ENCODE measurements around the gene ZKSCAN4. TPM values are rescaled to one million over a fixed set of nuclear protein-coding genes. Genes with fewer than 3 reads are reported as not detected.

ZKSCAN4 gene
- total RNA-seq, 2 experiments from 2014 or later = 3.5 to 3.6 TPM

DNA sequence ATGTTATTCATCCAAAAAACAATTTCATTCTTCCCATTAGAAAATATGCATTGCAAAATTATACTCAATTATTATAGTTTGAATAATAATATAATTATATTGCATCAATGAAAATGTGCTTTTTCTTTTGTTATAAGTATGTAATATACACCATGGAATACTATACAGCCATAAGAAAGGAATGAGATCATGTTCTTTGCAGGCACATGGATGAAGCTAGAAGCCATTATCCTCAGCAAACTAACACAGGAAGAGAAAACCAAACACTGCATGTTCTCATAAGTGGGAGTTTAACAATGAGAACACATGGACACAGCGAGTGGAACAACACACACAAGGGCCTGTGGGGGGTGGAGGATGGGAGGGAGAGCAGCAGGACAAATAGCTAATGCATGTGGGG lies 5.0 kb upstream of the ZKSCAN4 start:
- TF ChIP-seq CTCF (IDR thresholded peaks at IDR 0.05) = no peak
- H3K27me3 Mint-ChIP-seq = peaks cover 2% of the 10 kb centered on the region
- intact Hi-C loops (cut with micrococcal nuclease) = loop anchor here (10.0 kb wide), 1 partner anchor 122 kb away; no protein-coding TSS in a partner anchor
- ChIA-PET CTCF (interaction anchor here (1.6 kb wide), 1 partner anchor 98 kb away, joined by 3 read pairs; no protein-coding TSS in a partner anchor), POLR2A (no interaction called here)
- peaks cover 14% of the 10 kb centered on the region for H3K4me1 Mint-ChIP-seq (ENCODE audit: low read depth)
- H3K36me3 Mint-ChIP-seq (ENCODE audit: low read depth) = peaks cover 2% of the 10 kb centered on the region
- no peak overlapping the region for H3K4me3 Mint-ChIP-seq
- peaks cover 7% of the 10 kb centered on the region for H3K9me3 Mint-ChIP-seq
- no peak for DNase-seq
- no peak overlapping the region for H3K27ac Mint-ChIP-seq
- no peak for ATAC-seq

DNA sequence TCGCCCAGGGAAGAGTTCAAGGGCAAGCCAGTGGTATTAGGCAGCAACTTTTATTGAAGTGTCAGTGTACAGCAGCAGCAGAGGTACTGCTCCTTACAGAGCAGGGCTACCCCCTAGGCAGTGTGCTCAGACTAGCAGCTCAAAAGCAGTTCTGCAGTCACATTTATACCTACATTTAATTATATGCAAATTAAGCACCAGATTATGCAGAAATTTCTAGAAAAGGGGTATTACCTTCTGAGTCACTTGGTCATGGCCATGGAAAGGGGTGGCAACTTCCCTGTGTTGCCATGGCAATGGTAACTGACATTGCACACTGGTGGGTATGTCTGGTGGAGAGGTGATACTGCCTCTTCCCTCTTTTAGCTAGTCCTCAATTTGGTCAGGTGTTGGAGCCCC lies 2.1 kb upstream of the ZKSCAN4 start:
- Mint-ChIP-seq H3K9me3 (peaks cover 4% of the 10 kb centered on the region), H3K27ac (no peak overlapping the region), H3K4me3 (no peak overlapping the region), H3K4me1 (ENCODE audit: low read depth) (peaks cover 32% of the 10 kb centered on the region), H3K36me3 (ENCODE audit: low read depth) (peaks cover 2% of the 10 kb centered on the region), H3K27me3 (peaks cover 2% of the 10 kb centered on the region)
- ChIA-PET CTCF (interaction anchor here (1.4 to 2.8 kb wide), 3 partner anchors 25 to 113 kb away, joined by 3 to 11 read pairs (median 9); partner anchors contain the start of gene ZKSCAN8), POLR2A (interaction anchor here (0.9 to 1.2 kb wide), 5 partner anchors 12 to 124 kb away, joined by 3 to 4 read pairs (median 3); partner anchors contain the start of gene ZKSCAN8)
- no peak for TF ChIP-seq CTCF (IDR thresholded peaks at IDR 0.05)
- ATAC-seq (peak; percentile 62), DNase-seq (peak; percentile 61)
- intact Hi-C loops (cut with micrococcal nuclease) = loop anchor here (10.0 kb wide), 1 partner anchor 119 kb away; no protein-coding TSS in a partner anchor

- Mint-ChIP-seq H3K4me1 (ENCODE audit: low read depth) (peaks cover 28% of the 10 kb centered on the region), H3K9me3 (no peaks in the 10 kb centered on the region), H3K27ac (peak overlapping the region; percentile 87), H3K36me3 (ENCODE audit: low read depth) (peaks cover 5% of the 10 kb centered on the region), H3K4me3 (peak overlapping the region; percentile 99), H3K27me3 (no peaks in the 10 kb centered on the region)
- no peak for TF ChIP-seq CTCF (IDR thresholded peaks at IDR 0.05)
- intact Hi-C loops (cut with micrococcal nuclease) = loop anchor here (10.0 kb wide), 1 partner anchor 117 kb away; no protein-coding TSS in a partner anchor
- DNase-seq = peak; percentile 55
- ChIA-PET CTCF (interaction anchor here (1.2 to 2.8 kb wide), 4 partner anchors 16 to 125 kb away, joined by 3 to 11 read pairs (median 6); partner anchors contain the start of gene ZKSCAN8), POLR2A (interaction anchor here (0.6 to 1.6 kb wide), 5 partner anchors 13 to 357 kb away, joined by 3 to 8 read pairs (median 4); partner anchors contain the start of genes ZKSCAN8 and ZSCAN26)
- peak; percentile 74 for ATAC-seq
Measured at GRCh38 chr6:28251661-28252008, 434 bp downstream of the ZKSCAN4 start.

- CTCF ChIA-PET = interaction anchor here (1.2 to 2.0 kb wide), 2 partner anchors 10 to 105 kb away, joined by 3 to 8 read pairs; no protein-coding TSS in a partner anchor
- peaks cover 11% of the 10 kb centered on the region for H3K36me3 Mint-ChIP-seq (ENCODE audit: low read depth)
Measured at GRCh38 chr6:28250747-28251146, 1.3 kb downstream of the ZKSCAN4 start.

More at GRCh38 chr6:28250747-28251146, 1.3 kb downstream of the ZKSCAN4 start:
- Mint-ChIP-seq H3K27me3 (no peaks in the 10 kb centered on the region), H3K9me3 (no peaks in the 10 kb centered on the region), H3K4me1 (ENCODE audit: low read depth) (peaks cover 28% of the 10 kb centered on the region), H3K27ac (no peak overlapping the region), H3K4me3 (peak overlapping the region; percentile 66)
- DNase-seq (no peak), ATAC-seq (no peak)
- no peak for TF ChIP-seq CTCF (IDR thresholded peaks at IDR 0.05)
- POLR2A ChIA-PET = interaction anchor here (1.2 kb wide), 1 partner anchor 109 kb away, joined by 6 read pairs; the partner anchor contains the start of gene ZKSCAN8
- intact Hi-C loops (cut with micrococcal nuclease) = loop anchor here (10.0 kb wide), 1 partner anchor 116 kb away; no protein-coding TSS in a partner anchor
